Neural progenitor cell (in vitro differentiated cells): ENCODE data around the gene TNXB. TPM values are rescaled to one million over a fixed set of nuclear protein-coding genes. Genes with fewer than 3 reads are reported as not detected.

Experiments used
- DNase-seq: peaks from one replicate; pipeline ENCODE4 v3.0.0-alpha.2; 2016; ENCODE audit warnings: low spot score
- H2AFZ ChIP-seq: fragments of 200-600 bp; sonication (generic); replicated peaks from 2 replicates; pipeline ENCODE4 v1.6.1; 2016; ENCODE audit warnings: antibody characterized with exemption
- H3F3A ChIP-seq: fragments of 200-600 bp; sonication (generic); 2 replicates; pipeline ENCODE4 v1.6.1; 2016; ENCODE audit warnings: antibody characterized with exemption, low read depth
- H3K27ac ChIP-seq: fragments of 200-600 bp; sonication (generic); 2 replicates; pipeline ENCODE4 v1.5.1; 2016; ENCODE audit warnings: mild to moderate bottlenecking
- H3K27me3 ChIP-seq: fragments of 200-600 bp; sonication (generic); 2 replicates; pipeline ENCODE4 v1.6.1; 2016; ENCODE audit warnings: mild to moderate bottlenecking, moderate library complexity
- H3K36me3 ChIP-seq: fragments of 200-600 bp; sonication (generic); 2 replicates; pipeline ENCODE4 v1.5.1; 2016
- H3K4me1 ChIP-seq: fragments of 200-600 bp; sonication (generic); 2 replicates; pipeline ENCODE4 v1.6.1; 2016; ENCODE audit warnings: mixed run types
- H3K4me2 ChIP-seq: fragments of 200-600 bp; sonication (generic); 2 replicates; pipeline ENCODE4 v1.6.1; 2016
- H3K4me3 ChIP-seq: fragments of 200-600 bp; sonication (generic); 2 replicates; pipeline ENCODE4 v1.5.1; 2016
- H3K79me2 ChIP-seq: fragments of 200-600 bp; sonication (generic); 2 replicates; pipeline ENCODE4 v1.6.1; 2016; ENCODE audit warnings: low read depth
- H3K9ac ChIP-seq: fragments of 200-600 bp; sonication (generic); 2 replicates; pipeline ENCODE4 v1.6.1; 2016
- H3K9me3 ChIP-seq: fragments of 200-600 bp; sonication (generic); 2 replicates; pipeline ENCODE4 v1.5.1; 2016; ENCODE audit warnings: low read depth
- H4K20me1 ChIP-seq: fragments of 200-600 bp; sonication (generic); 2 replicates; pipeline ENCODE4 v1.6.1; 2016; ENCODE audit warnings: low read depth
- H3K27ac Mint-ChIP-seq: 3 replicates; pipeline ENCODE4 v1.8.0; 2021; ENCODE audit warnings: mixed read lengths
- H3K27me3 Mint-ChIP-seq: 2 replicates; pipeline ENCODE4 v1.8.0; 2022; ENCODE audit warnings: low read depth, mild to moderate bottlenecking, inconsistent platforms, moderate library complexity, mixed read lengths; ENCODE audit not compliant: insufficient read depth
- H3K36me3 Mint-ChIP-seq: 3 replicates; pipeline ENCODE4 v1.8.0; 2021; ENCODE audit warnings: mixed read lengths
- H3K4me1 Mint-ChIP-seq: 3 replicates; pipeline ENCODE4 v1.8.0; 2021; ENCODE audit warnings: mixed read lengths
- H3K4me3 Mint-ChIP-seq: 3 replicates; pipeline ENCODE4 v1.8.0; 2021; ENCODE audit warnings: mild to moderate bottlenecking, moderate library complexity, mixed read lengths
- H3K9me3 Mint-ChIP-seq: 3 replicates; pipeline ENCODE4 v1.8.0; 2020; ENCODE audit warnings: mixed read lengths
- CTCF ChIP-seq: fragments of 200-600 bp; sonication (generic); IDR thresholded peaks from 2 replicates; pipeline ENCODE4 v1.5.1; 2017; ENCODE audit warnings: antibody characterized with exemption, mild to moderate bottlenecking
- EZH2 ChIP-seq: fragments of 200-600 bp; sonication (generic); IDR thresholded peaks from 2 replicates; pipeline ENCODE4 v1.6.1; 2017; ENCODE audit warnings: antibody characterized with exemption, mild to moderate bottlenecking, moderate library complexity
- EZH2phosphoT487 ChIP-seq: fragments of 200-600 bp; sonication (generic); IDR thresholded peaks from 2 replicates; pipeline ENCODE4 v1.6.1; 2017; ENCODE audit warnings: antibody characterized with exemption
- total RNA-seq: library from RNA; depleted of rRNA; stranded (reverse); fragments of >200 nt; gene quantifications from 2 replicates; pipeline ENCODE4 v1.2.3, GENCODE V29; 2015; ENCODE audit warnings: low replicate concordance

TNXB gene
- total RNA-seq, 1 donor from 2014 or later, result 0.71 TPM

GRCh38 chr6:32079566-32080290, 29.4 kb downstream of the TNXB start:
- peaks cover 21% of the 10 kb centered on the region for H3K4me1 Mint-ChIP-seq
- H3F3A ChIP-seq, result no peaks in the 10 kb centered on the region
- H3K4me1 ChIP-seq, result no peaks in the 10 kb centered on the region
- H3K27me3 ChIP-seq, result no peaks in the 10 kb centered on the region
- no peaks in the 10 kb centered on the region for H3K79me2 ChIP-seq
- no peaks in the 10 kb centered on the region for H3K9me3 Mint-ChIP-seq
- H3K36me3 ChIP-seq, result no peaks in the 10 kb centered on the region
- H2AFZ ChIP-seq, result no peak overlapping the region
- no peaks in the 10 kb centered on the region for H3K36me3 Mint-ChIP-seq
- no peak overlapping the region for H3K27ac ChIP-seq
- no peaks in the 10 kb centered on the region for H4K20me1 ChIP-seq
- H3K9me3 ChIP-seq, result no peaks in the 10 kb centered on the region
- H3K4me3 Mint-ChIP-seq, result no peak overlapping the region
- H3K27ac Mint-ChIP-seq, result no peak overlapping the region
- H3K27me3 Mint-ChIP-seq, result peaks cover 6% of the 10 kb centered on the region
- no peak overlapping the region for H3K9ac ChIP-seq
- TF ChIP-seq EZH2phosphoT487 (no peak), CTCF (no peak), EZH2 (no peak)
- H3K4me2 ChIP-seq, result no peak overlapping the region
- no peak for DNase-seq
- H3K4me3 ChIP-seq, result no peak overlapping the region

- H2AFZ ChIP-seq, result no peak overlapping the region
- peaks cover 46% of the 10 kb centered on the region for H3K4me1 Mint-ChIP-seq
- no peaks in the 10 kb centered on the region for H3K79me2 ChIP-seq
- H3K27me3 ChIP-seq, result no peaks in the 10 kb centered on the region
- no peak for TF ChIP-seq CTCF
- no peak for TF ChIP-seq EZH2
- TF ChIP-seq EZH2phosphoT487, result no peak
- no peaks in the 10 kb centered on the region for H3K9me3 ChIP-seq
- no peak overlapping the region for H3K9ac ChIP-seq
- H3K27ac Mint-ChIP-seq, result peak overlapping the region; percentile 60
- H3K9me3 Mint-ChIP-seq, result no peaks in the 10 kb centered on the region
- H4K20me1 ChIP-seq, result no peaks in the 10 kb centered on the region
- DNase-seq, result no peak
- no peak overlapping the region for H3K4me3 Mint-ChIP-seq
- peaks cover 19% of the 10 kb centered on the region for H3K4me1 ChIP-seq
- H3K36me3 Mint-ChIP-seq, result no peaks in the 10 kb centered on the region
- H3K4me3 ChIP-seq, result no peak overlapping the region
- H3K4me2 ChIP-seq, result no peak overlapping the region
- no peak overlapping the region for H3K27ac ChIP-seq
- peaks cover 8% of the 10 kb centered on the region for H3F3A ChIP-seq
- H3K27me3 Mint-ChIP-seq, result no peaks in the 10 kb centered on the region
- no peaks in the 10 kb centered on the region for H3K36me3 ChIP-seq
Measured at GRCh38 chr6:32076321-32076809, 32.8 kb downstream of the TNXB start.

GRCh38 chr6:32075781-32076180, 33.4 kb downstream of the TNXB start:
- Mint-ChIP-seq H3K36me3 (no peaks in the 10 kb centered on the region), H3K4me1 (peaks cover 47% of the 10 kb centered on the region), H3K27me3 (no peaks in the 10 kb centered on the region), H3K27ac (no peak overlapping the region), H3K4me3 (no peak overlapping the region), H3K9me3 (no peaks in the 10 kb centered on the region)
- no peaks in the 10 kb centered on the region for H3K9me3 ChIP-seq
- no peaks in the 10 kb centered on the region for H3K36me3 ChIP-seq
- no peak for TF ChIP-seq CTCF
- no peak for TF ChIP-seq EZH2
- no peak for TF ChIP-seq EZH2phosphoT487
- H3K27ac ChIP-seq, result no peak overlapping the region
- H3K4me1 ChIP-seq, result peaks cover 21% of the 10 kb centered on the region
- H2AFZ ChIP-seq, result no peak overlapping the region
- no peak overlapping the region for H3K9ac ChIP-seq
- H3F3A ChIP-seq, result peaks cover 8% of the 10 kb centered on the region
- no peaks in the 10 kb centered on the region for H4K20me1 ChIP-seq
- H3K4me2 ChIP-seq, result no peak overlapping the region
- H3K79me2 ChIP-seq, result no peaks in the 10 kb centered on the region
- no peak for DNase-seq
- no peaks in the 10 kb centered on the region for H3K27me3 ChIP-seq
- no peak overlapping the region for H3K4me3 ChIP-seq
